Liver (tissue), 3 donors: ENCODE results near the gene DGKB.

Experiments
- CTCF ChIP-seq: fragments of 150-350 bp; IDR thresholded peaks from 2 replicates; pipeline ENCODE4 v1.5.1; 2017; ENCODE audit warnings: improper control_type of control experiment, low read depth, low read length; ENCODE audit not compliant: missing input control
- EGR1 ChIP-seq, 2 donors: IDR thresholded peaks; 2 replicates each; pipeline ENCODE4 v1.6.1; 2016 to 2018; ENCODE audit warnings: antibody characterized with exemption in 2 of 2, low read depth in 2 of 2
- FOXA1 ChIP-seq: IDR thresholded peaks from 2 replicates; pipeline ENCODE4 v1.6.1; 2016; ENCODE audit warnings: antibody characterized with exemption
- GABPA ChIP-seq, 2 donors: IDR thresholded peaks in 1 of 2; conservative IDR thresholded peaks in 1 of 2; 2 replicates each; pipeline ENCODE4 v1.6.1; 2016; ENCODE audit warnings: antibody characterized with exemption in 2 of 2, mild to moderate bottlenecking in 1 of 2, moderate library complexity in 1 of 2
- HNF4A ChIP-seq, 2 donors: conservative IDR thresholded peaks; 2 replicates each; pipeline ENCODE4 v1.6.1; 2016; ENCODE audit warnings: antibody characterized with exemption in 2 of 2, mild to moderate bottlenecking in 2 of 2
- JUND ChIP-seq, 2 donors: IDR thresholded peaks; 2 replicates each; pipeline ENCODE4 v1.6.1; 2016; ENCODE audit warnings: antibody characterized with exemption in 2 of 2
- RAD21 ChIP-seq, 2 donors: IDR thresholded peaks; 2 replicates each; pipeline ENCODE4 v1.6.1; 2016; ENCODE audit warnings: antibody characterized with exemption in 2 of 2, mild to moderate bottlenecking in 2 of 2
- RXRA ChIP-seq, 2 donors: IDR thresholded peaks; 2 replicates each; pipeline ENCODE4 v1.6.1; 2017 to 2018; ENCODE audit warnings: antibody characterized with exemption in 2 of 2, mild to moderate bottlenecking in 1 of 2
- SP1 ChIP-seq: IDR thresholded peaks from 2 replicates; pipeline ENCODE4 v1.6.1; 2018; ENCODE audit warnings: antibody characterized with exemption, mild to moderate bottlenecking
- YY1 ChIP-seq: IDR thresholded peaks from 2 replicates; pipeline ENCODE4 v1.6.1; 2016; ENCODE audit warnings: antibody characterized with exemption, mild to moderate bottlenecking
- TF ChIP-seq, protein P1 (sequence below): IDR thresholded peaks from 2 replicates; pipeline ENCODE4 v1.6.1; 2016; ENCODE audit warnings: antibody characterized with exemption
- TF ChIP-seq, protein P2 (sequence below): IDR thresholded peaks from 2 replicates; pipeline ENCODE4 v1.6.1; 2016; ENCODE audit warnings: antibody characterized with exemption, mild to moderate bottlenecking
- donor health status: healthy.
- donor health status: healthy.

- TF ChIP-seq CTCF (no peak), YY1 (no peak), FOXA1 (no peak), GABPA (IDR thresholded peaks at IDR 0.05 in 1 of 2, conservative IDR thresholded peaks at IDR 0.05 in 1 of 2) (no peak), SP1 (no peak), JUND (IDR thresholded peaks at IDR 0.05) (no peak), RAD21 (IDR thresholded peaks at IDR 0.05) (no peak), HNF4A (conservative IDR thresholded peaks at IDR 0.05) (no peak), RXRA (IDR thresholded peaks at IDR 0.05) (no peak), EGR1 (IDR thresholded peaks at IDR 0.05; ENCODE audit: low read depth in 2 of 2) (no peak)
- TF ChIP-seq, protein P1, sequence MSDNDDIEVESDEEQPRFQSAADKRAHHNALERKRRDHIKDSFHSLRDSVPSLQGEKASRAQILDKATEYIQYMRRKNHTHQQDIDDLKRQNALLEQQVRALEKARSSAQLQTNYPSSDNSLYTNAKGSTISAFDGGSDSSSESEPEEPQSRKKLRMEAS = no peak
- TF ChIP-seq, protein P2, sequence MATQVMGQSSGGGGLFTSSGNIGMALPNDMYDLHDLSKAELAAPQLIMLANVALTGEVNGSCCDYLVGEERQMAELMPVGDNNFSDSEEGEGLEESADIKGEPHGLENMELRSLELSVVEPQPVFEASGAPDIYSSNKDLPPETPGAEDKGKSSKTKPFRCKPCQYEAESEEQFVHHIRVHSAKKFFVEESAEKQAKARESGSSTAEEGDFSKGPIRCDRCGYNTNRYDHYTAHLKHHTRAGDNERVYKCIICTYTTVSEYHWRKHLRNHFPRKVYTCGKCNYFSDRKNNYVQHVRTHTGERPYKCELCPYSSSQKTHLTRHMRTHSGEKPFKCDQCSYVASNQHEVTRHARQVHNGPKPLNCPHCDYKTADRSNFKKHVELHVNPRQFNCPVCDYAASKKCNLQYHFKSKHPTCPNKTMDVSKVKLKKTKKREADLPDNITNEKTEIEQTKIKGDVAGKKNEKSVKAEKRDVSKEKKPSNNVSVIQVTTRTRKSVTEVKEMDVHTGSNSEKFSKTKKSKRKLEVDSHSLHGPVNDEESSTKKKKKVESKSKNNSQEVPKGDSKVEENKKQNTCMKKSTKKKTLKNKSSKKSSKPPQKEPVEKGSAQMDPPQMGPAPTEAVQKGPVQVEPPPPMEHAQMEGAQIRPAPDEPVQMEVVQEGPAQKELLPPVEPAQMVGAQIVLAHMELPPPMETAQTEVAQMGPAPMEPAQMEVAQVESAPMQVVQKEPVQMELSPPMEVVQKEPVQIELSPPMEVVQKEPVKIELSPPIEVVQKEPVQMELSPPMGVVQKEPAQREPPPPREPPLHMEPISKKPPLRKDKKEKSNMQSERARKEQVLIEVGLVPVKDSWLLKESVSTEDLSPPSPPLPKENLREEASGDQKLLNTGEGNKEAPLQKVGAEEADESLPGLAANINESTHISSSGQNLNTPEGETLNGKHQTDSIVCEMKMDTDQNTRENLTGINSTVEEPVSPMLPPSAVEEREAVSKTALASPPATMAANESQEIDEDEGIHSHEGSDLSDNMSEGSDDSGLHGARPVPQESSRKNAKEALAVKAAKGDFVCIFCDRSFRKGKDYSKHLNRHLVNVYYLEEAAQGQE = no peak
Observed at GRCh38 chr7:14177876-14178275, 724.7 kb downstream of the DGKB start.
